Measurements from ENCODE around the gene ANG. TPM values are rescaled to one million over a fixed set of nuclear protein-coding genes. Genes with fewer than 3 reads are reported as not detected.
"Not testable (repeated sequence)": the region's sequence is repeated elsewhere in the genome, so short reads cannot be mapped to it uniquely, and the experiment has no call there.

The ANG gene
- total RNA-seq = 29.3 TPM
- long read RNA-seq, transcript ANG-201 (2 exons, 1,222 nt) = major isoform, 14 of 14 reads
- long read RNA-seq, partial matches to known transcripts = 0 of 14 reads
- long read RNA-seq, other reads (novel, unspliced or antisense) = 0 of 14 reads

DNA sequence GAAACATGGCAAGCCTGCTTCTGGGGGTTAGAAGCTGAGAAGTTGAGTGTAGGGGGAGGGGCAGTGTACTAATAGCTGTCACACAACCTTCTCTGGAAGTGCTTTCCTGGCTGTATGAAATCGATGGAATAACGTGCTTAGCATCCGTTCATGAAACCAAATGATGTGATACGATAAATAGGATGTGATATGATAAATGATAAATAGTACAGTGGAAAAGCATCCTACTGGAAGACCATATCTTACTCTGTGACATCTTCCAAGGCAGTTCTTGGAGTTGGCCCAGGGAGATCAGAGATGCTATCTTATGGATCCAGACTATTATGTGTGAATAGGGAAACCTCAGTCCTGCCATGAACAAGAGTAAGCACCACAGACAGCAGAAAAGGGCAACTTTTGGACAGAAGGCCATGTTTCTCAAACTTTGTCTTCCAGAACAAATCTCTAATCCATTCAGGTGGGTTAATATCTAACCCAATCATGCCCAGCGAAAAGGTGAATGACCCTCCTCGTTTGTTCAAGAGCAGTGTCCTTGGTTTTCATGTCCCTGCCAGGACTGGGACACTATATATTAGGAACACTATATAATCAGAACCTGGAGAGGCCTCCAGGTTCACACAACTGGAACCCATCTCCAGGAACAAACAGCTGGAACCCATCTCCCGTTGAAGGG lies at the start of gene ANG:
Gene ANG, plus strand, starts transcription at position 598 of the 673 bp plus-strand sequence. CDS start 4,801 bp downstream, outside the sequence.
- Histone ChIP-seq H3K27me3 (ENCODE audit: low read depth) (no peaks in the 10 kb centered on the region), H3K27ac (no peak within 1 kb of the TSS), H3K36me3 (peaks cover 4% of the 10 kb centered on the region), H3K4me3 (peak within 1 kb of the TSS; percentile 81), H3K4me1 (peaks cover 34% of the 10 kb centered on the region), H3K9me3 (no peaks in the 10 kb centered on the region)
- TF ChIP-seq, protein P1, sequence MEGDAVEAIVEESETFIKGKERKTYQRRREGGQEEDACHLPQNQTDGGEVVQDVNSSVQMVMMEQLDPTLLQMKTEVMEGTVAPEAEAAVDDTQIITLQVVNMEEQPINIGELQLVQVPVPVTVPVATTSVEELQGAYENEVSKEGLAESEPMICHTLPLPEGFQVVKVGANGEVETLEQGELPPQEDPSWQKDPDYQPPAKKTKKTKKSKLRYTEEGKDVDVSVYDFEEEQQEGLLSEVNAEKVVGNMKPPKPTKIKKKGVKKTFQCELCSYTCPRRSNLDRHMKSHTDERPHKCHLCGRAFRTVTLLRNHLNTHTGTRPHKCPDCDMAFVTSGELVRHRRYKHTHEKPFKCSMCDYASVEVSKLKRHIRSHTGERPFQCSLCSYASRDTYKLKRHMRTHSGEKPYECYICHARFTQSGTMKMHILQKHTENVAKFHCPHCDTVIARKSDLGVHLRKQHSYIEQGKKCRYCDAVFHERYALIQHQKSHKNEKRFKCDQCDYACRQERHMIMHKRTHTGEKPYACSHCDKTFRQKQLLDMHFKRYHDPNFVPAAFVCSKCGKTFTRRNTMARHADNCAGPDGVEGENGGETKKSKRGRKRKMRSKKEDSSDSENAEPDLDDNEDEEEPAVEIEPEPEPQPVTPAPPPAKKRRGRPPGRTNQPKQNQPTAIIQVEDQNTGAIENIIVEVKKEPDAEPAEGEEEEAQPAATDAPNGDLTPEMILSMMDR (IDR thresholded peaks at IDR 0.05) = no peak
- DNase-seq (no peak), ATAC-seq (no peak)
- intact Hi-C loops (cut with DNase I) = no loop called here

DNA sequence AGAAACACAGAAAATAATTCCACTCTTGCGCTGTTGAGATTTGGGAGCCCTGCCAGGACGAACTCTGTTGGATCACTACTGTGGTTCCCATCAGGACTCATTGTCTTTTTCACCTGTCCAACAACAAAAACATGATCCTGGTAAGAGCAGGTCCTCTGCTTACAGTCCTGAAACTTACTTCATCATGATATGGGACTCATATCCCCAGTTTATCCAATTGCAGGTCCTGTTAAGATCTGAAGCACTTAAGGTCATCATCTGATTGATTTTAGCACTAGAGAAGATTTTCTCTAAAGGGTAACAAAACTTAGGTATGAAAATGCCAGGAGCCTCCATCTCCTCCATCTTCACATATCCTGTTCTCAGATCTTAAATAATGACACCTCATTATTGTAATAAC lies 47.0 kb upstream of the ANG start, which contains the start of gene OR6S1:
Gene OR6S1, minus strand, starts transcription at position 101 of the 400 bp plus-strand sequence. Its CDS starts 0 bp downstream, at position 101.
- H3K4me3 ChIP-seq = no peak within 1 kb of the TSS
- H3K27ac ChIP-seq = no peak within 1 kb of the TSS
- H3K9me3 ChIP-seq = no peaks in the 10 kb centered on the region
- no peak for ATAC-seq
- peaks cover 41% of the 10 kb centered on the region for H3K27me3 ChIP-seq (ENCODE audit: low read depth)
- H3K36me3 ChIP-seq = no peaks in the 10 kb centered on the region
- TF ChIP-seq, protein P1 (IDR thresholded peaks at IDR 0.05) = no peak
- intact Hi-C loops (cut with DNase I) = no loop called here
- H3K4me1 ChIP-seq = no peaks in the 10 kb centered on the region
- DNase-seq = no peak

DNA sequence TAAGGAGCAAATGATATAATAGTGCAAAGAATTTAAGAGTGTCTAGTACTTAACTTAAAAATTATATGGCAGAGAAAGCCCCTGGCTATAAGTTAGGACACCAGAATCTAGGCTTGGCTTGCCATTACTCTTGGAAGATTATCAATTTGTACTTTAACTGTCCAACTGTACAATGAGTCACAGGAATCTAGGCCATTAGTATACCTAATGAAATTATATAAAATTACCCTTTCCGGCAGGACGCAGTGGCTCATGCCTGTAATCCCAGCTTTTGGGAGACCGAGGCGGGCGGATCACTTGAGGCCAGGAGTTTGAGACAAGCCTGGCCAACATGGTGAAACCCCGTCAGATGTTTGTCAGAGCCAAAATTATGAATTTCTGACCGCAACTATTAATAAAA lies 46.4 kb upstream of the ANG start:
- Histone ChIP-seq H3K27me3 (ENCODE audit: low read depth) (peaks cover 37% of the 10 kb centered on the region), H3K9me3 (no peaks in the 10 kb centered on the region), H3K4me3 (no peak overlapping the region), H3K36me3 (no peaks in the 10 kb centered on the region), H3K4me1 (no peaks in the 10 kb centered on the region), H3K27ac (no peak overlapping the region)
- DNase-seq (no peak), ATAC-seq (no peak)
- TF ChIP-seq, protein P1 (IDR thresholded peaks at IDR 0.05) = no peak
- intact Hi-C loops (cut with DNase I) = no loop called here

DNA sequence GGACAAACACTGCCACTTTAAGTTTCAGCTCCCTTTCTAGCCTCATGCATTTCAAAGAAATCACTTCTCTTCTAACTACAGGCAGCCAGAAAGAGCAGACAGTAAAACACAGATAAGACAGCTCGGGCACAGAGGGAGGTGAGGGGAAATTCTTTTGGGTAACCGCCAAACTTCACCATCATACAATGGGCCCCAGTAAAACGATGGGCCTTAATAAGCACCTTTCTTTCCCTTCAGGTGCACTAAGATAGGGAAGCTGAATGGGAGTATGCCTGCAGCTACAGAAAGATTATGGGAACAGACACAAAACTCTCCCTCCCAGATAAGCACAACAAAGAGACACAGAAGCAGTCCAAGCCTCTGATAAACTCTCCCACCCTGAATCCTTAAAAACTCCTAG lies 45.8 kb upstream of the ANG start:
- intact Hi-C loops (cut with DNase I); H3K9me3 ChIP-seq; H3K4me1 ChIP-seq; H3K27ac ChIP-seq; H3K36me3 ChIP-seq; ATAC-seq; H3K4me3 ChIP-seq; DNase-seq: not testable (repeated sequence)
- H3K27me3 ChIP-seq (ENCODE audit: low read depth) = peaks cover 31% of the 10 kb centered on the region

DNA sequence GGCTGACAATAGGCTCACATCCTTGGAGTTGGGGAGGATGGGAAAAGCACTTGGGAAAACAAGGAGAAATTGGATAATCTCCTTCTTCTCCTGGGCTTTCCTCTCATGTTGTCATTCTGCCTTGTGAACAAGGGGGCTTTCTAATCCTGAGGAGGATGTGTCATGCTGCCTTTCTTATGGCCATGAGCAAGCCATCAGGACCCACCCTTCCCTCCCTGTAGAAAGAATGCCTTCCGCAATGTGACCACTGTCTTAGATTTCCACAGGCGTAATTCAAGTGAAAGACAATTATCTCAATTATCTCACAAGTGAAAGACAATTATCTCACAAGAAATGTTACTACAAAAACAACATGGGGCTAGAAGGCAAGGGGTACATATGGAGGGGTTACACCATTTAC lies 44.0 kb upstream of the ANG start:
- intact Hi-C loops (cut with DNase I) = no loop called here

DNA sequence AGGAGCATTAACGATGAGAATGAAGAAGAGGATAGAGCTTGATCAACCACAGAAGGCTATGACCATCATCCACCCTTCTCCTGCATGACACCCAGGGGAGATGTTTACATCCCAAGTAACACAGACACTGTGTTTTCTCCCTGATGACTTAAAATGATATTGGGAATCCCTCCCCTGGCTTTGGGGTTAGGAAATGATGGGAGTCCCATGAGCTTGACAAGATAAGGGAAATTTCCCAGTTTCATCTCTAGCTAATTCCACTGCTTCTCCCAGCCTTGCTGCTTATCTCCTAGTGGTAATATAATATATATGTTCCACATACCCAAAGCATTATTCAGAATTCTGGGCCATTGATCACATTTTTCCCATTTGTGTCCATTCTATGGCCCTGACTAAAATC lies 43.1 kb upstream of the ANG start:
- peaks cover 27% of the 10 kb centered on the region for H3K27me3 ChIP-seq (ENCODE audit: low read depth)
- H3K36me3 ChIP-seq = no peaks in the 10 kb centered on the region
- no peaks in the 10 kb centered on the region for H3K9me3 ChIP-seq
- H3K4me3 ChIP-seq = no peak overlapping the region
- ATAC-seq (no peak), DNase-seq (no peak)
- no peaks in the 10 kb centered on the region for H3K4me1 ChIP-seq
- TF ChIP-seq, protein P1 (IDR thresholded peaks at IDR 0.05) = no peak
- intact Hi-C loops (cut with DNase I) = no loop called here
- no peak overlapping the region for H3K27ac ChIP-seq

More for the DNA sequence above, 44.0 kb upstream of the ANG start:
- TF ChIP-seq, protein P1 (IDR thresholded peaks at IDR 0.05) = no peak
- Histone ChIP-seq H3K27me3 (ENCODE audit: low read depth) (peaks cover 26% of the 10 kb centered on the region), H3K4me1 (no peaks in the 10 kb centered on the region), H3K4me3 (no peak overlapping the region), H3K36me3 (no peaks in the 10 kb centered on the region), H3K27ac (no peak overlapping the region), H3K9me3 (no peaks in the 10 kb centered on the region)
- ATAC-seq = no peak
- DNase-seq = no peak
